NCI-H1417 treated with DMSO at 0.1 percent for 48 hours (cell line): ENCODE results near the gene PNP.
"Not testable (repeated sequence)": the region's sequence is repeated elsewhere in the genome, so short reads cannot be mapped to it uniquely, and the experiment has no call there.

Experiments
- DNase-seq: peaks from one replicate; lab custom pipeline; 2025; lab: John Stamatoyannopoulos, UW

The PNP gene

GRCh38 chr14:20469242-20469889, at the start of gene PNP:
PNP (plus strand) TSS chr14:20469406; CDS start chr14:20469525, 119 bp downstream.
- DNase-seq: peak; percentile 77

DNA sequence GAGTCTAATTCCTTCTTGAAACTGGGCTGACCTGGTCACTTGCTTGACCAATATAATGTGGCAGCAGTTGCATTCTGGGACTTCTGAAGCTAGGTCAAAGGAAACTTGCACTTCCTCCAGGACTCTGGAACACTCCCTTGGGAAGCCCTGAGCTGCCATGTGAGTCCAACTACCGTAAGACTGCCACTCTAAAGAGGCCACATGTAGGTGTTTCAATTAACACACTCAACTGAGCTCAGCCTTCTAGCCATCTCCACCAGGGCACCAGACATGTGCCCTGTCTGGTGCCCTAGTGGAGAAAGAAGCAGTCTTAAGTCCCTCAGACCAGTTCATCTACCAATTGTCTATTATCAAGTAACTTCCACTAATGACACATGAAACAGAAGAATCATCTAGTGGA, 49.8 kb upstream of the PNP start:
- no peak for DNase-seq

DNA sequence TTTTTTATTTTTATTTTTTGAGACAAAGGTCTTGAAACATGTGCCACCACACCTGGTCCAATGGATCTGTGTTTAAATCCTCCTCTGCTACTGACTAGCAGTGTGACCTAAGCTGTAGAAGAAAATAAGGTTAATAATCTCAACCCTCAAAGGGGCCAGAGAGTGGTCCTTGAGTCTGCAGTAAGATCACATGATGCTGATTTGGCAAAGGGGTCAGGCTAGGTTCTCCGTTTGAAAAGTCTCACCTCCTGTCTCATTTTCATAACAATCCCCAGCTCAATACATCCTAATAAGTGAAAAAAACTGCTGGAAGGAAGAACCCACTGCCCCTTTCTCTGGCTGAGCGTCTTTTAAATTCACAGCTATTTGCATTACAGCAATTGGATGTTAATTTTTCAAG, 47.9 kb upstream of the PNP start:
- no peak for DNase-seq

GRCh38 chr14:20422886-20423285, 46.3 kb upstream of the PNP start:
- DNase-seq: no peak

DNA sequence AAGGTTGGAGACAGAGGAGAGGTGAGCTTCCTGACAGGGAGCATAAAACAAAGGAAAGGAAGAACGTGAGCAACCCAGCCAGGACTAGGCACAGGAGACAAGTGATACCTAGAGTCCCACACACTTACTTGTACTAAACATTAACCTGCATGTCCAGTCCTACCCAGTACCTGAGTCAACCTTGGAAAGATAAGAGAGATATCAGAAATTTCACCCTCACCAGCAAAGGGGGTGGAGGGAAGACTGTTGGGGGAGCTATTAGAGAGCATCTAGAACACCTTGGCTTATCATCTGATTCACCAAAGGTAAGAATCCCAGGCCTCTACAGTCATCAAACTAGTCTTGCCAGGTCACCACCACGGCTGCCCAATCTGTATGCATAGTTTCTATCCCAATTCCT, 44.4 kb upstream of the PNP start:
- DNase-seq: no peak

DNA sequence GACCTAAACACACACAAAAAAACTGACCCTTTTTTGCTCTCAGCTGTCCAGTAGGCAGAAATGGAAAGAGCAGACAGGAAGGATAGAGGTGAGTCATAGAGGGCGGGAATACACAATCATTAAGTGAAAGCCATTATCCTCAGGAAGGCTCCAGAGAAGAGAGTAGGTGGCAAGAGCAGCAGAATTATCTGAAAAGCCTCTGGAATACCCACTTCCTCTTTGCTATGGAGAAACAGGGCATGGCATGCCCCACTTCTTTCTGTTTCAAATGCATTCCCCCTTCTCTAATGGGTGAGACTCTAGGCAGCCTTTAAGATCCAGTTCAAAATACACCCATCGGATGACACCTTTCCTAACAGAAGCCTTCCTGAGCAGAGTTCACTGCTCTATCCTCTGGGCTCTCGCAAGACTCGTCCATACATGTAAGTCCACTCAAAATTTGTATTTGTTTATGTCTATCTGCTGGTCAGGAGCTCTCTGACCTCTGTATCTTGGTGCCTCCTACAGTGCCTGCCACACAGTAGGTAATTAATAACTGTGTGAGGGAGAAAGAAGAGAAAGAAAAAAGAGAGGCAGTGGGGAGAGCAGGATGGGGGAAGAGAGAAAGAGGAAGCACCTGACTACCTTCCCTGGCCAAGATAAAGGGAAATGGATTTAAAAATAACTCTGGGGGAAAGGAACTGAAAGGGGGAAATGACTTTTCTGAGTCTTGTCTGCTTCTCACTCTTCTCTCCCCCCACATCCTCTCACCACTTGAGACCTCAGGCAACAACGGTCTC, 41.8 kb upstream of the PNP start:
- DNase-seq: no peak

DNA sequence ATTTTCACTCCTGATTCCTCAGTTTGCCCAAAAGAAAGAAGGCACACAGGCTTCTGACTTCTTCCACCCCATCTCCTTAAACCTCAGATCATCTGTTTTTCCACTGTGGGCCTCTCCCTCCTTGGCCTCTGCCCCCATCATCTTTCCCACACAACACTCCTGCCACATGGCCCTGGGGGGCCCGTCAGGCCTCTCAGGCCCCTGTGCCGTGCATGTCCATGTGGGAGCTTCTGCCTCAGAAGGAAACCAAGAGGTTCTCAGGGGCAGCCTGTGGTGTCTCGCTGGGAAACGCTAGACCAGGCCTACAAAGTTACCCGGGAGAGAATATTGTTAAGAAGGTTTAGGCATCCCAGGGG, 41.2 kb upstream of the PNP start:
- DNase-seq: no peak

DNA sequence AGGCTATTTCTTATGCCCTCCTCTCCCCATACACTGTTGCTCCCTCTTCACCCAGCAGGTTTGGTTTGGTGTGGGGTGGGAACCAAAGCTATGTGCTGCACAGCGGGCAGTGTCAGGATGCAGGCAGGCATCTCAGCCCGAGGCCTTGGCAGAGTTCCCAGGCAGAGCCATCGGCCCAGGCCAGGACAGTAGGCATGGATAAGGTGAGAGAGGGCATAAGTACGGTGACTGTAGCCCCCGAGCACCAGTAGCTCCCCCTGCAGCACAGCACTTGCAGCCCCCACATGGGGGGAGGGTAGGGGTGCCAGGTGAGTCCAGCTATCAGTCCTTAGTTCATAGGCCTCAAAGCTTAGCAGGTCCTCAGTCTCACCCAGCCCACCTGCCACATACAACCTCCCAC, 40.4 kb upstream of the PNP start:
- DNase-seq: no peak

DNA sequence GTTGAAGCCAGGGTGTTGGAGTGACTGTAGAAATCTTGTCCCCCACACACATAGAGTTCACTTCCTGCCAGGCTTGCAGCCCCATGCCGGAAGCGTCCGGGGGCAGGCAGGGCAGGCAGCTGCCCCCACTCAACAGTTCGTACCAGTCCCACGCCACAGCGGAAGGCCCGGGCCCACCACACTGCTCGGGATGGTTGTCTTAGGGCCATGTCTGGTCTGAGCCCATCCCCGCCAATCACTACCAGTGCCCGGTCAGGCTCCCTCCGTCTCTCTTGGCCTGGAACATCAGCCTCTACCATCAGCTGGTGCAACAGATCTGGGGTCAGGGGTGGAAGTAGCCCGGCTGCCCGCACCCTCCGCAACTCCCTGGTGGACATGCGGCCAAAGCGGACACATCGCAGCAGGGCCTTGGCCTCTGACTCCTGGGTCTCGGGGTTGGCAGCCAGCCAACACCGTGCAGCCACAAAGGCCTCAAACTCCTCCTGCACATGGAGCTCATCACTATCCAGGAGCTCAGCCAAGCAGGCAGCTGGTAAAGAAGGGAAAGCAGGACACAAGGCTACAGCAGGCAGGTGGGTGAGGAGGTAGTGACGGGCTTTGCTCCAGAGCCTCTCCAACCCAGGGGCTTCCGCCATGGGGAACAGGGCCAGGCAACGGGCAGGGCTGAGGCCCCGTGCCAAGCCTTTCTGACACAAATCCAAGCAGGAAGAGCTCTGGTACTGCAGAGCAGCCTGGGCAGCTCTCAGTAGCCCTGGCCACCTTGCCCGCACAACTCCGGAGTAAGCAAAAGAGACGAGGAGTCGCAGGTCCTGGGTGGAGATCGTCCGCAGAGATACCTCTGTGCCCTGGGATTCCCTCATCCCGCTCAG, 39.2 kb upstream of the PNP start:
- no peak for DNase-seq

- DNase-seq: no peak
Measured at GRCh38 chr14:20434701-20435581, 34.3 kb upstream of the PNP start.

GRCh38 chr14:20435582-20436362, 33.4 kb upstream of the PNP start, which contains the start of gene KLHL33:
KLHL33 (minus strand) TSS chr14:20436166; CDS start chr14:20435811, 355 bp downstream.
- DNase-seq: no peak

- DNase-seq: no peak
Measured at GRCh38 chr14:20436363-20436755, 32.8 kb upstream of the PNP start.

DNA sequence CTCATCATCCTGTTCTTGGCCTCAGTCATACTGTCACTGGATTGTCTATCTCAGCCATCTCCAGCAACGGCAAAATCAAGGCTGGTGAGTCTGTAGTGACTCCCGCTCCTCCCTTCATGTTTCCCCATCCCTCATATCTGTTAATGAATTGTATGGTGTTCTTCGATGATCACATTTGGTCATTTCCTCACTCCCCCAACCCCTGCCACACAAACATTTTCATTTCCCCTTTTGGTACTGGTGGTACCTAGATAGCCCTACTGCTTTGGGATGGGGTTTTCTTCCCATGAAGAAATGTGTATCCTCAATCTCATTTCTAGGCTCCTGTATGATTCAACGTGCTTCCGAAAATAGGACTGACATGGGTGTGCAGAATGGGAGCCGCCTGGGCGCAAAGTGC, 30.5 kb upstream of the PNP start:
- no peak for DNase-seq

GRCh38 chr14:20440465-20440864, 28.7 kb upstream of the PNP start:
- DNase-seq: no peak

DNA sequence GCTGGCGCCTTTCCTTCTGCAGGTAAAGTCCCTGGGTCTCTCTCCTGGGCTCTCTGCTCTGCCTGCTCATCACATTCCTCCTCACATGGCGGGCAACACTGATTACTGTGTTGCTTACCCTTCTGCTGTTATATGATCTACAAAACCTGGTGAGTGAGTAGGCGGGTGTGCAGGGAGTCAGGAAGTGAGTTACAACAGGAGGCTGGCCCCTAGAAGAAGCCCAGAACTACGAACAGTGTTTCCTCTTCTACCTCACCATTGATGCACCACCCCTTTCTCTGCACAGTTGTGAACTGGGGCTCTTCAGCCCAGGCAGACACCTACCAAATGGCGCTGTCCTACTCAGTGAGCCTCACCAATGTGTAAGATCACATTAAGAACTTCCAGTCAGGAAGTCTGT, 28.3 kb upstream of the PNP start:
- DNase-seq: no peak

DNA sequence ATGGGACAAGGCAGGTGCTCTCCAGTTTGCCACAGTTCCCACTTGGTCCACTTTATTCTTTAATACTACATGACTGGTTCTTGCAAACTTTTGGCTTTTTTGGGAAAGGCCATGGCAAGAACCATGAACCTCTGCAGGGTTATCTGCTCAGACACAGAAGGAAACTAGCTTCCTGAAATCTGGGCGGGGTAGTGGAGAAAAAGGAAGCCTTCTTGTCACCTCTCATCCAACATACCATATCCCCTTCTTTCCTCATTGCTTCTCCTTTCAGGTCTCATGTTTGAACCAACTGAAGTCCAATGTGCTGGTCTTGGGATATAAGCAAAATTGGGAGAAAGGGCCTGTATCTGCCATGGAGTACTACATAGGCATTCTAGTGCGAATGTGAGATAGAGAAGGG, 27.7 kb upstream of the PNP start:
- no peak for DNase-seq

DNA sequence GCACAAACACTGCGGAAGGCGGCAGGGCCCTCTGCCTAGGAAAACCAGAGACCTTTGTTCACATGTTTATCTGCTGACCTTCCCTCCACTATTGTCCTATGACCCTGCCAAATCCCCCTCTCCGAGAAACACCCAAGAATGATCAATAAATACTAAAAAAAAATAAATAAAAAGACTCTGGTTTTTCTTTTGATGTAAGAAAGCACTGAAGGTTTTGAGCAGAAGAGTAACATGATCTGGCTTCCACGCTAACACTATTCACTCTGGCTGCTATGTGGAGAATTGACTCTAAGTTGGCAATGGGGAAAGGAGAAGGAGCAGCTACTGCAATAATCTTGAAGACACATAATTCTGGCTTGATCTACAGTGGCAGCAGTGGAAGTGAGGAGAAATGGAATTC, 25.6 kb upstream of the PNP start:
- not testable (repeated sequence) for DNase-seq

- DNase-seq: no peak
Measured at GRCh38 chr14:20446889-20447288, 22.3 kb upstream of the PNP start.

GRCh38 chr14:20452831-20453230, 16.4 kb upstream of the PNP start:
- DNase-seq: not testable (repeated sequence)

GRCh38 chr14:20454516-20455354, 14.5 kb upstream of the PNP start, which contains the start of the genes APEX1 and OSGEP:
APEX1 (plus strand) TSS chr14:20455226; CDS start chr14:20455646, 420 bp downstream.
OSGEP (minus strand) TSS chr14:20454812; CDS start chr14:20454683, 129 bp downstream.
- DNase-seq: peak; percentile 95
